ENCODE results near the gene ANKRD10.

Gene ANKRD10

DNA sequence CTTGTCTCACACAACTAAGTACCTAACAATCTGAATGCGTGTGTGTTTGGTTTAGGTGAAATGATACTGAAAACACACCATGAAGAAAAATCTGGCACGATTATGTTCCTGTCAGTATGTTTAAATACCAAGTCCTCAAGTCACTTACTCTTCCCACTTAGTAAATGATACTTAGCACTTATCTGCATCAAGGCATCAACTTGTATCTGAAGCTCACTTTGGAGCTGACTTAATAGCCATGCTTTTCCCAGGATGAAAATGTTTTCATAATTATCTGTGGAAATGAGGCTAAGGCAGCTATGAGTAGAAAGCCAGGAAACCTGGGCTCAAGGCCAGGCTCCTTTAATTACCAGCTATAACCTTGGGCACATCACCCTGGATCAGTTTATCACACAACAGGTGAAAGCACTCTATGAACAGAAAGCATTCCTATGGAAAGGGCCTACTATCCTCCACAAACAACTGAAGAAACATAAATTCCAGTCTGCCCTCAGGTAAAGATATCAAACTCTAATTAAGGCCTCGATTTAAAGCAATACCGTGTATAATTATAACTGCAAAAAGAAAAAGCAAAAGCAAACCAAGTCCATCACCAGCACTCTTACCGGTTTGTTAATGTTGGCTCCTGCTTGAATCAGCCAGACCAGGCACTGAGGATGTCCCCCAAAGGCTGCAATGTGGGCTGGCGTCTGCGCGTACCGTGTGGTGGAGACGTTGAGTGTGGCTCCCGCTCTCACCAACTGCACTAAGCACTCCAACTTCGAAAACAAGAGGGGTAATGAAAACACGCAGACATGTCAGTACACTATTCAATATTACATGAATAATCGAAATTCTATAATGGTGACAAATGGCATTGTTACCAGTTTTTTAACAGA lies 4.6 kb downstream of the ANKRD10 start:
- TF ChIP-seq GATA2 (IDR thresholded peaks at IDR 0.05; ENCODE audit: low read depth, low read length), result no peak
- no peak for TF ChIP-seq GATA3 (IDR thresholded peaks at IDR 0.05; ENCODE audit: low read depth, low read length)

DNA sequence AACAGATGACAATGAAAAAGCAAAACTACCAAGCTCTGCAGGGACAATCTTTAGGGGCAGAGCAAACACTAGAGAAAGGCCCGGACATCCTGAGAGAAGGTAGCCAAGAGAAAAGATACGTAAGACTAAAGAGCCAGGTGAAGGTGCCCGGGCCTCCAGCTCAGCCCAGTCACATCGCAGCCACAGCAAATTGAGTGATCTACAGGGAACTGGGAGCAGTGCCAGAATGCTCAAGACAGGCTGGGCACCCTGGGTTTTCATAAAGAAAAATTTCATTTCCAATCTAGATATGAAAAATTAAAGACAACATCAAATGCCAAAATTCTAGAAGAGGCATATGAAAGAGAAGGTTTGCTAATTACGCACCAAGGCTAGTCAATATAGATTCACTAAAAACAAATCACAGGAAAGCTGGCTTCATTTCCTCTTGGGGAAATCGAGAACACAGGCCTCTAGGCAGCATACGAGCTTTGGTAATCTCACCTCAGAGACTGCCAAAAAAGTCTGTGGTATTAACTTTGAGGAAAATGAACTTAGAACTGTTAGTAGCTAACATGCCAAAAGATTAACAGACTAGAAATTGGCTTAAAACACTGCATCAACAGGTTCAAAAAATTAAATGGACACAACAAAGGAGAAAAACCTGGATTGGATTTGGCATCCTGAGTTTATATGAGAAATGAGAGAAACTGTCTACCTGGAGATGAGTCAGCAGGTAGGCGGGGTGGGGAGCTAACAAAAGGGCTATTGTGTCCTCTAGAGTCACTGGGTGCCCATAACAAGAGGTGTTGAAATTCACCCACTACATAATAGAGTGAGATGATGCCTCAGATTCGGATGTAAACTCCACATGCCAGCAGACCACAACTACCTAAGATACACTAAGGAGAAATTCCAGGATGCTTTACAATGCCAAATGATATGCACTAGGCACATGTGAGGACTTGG lies 6.6 kb downstream of the ANKRD10 start:
- TF ChIP-seq GATA2 (IDR thresholded peaks at IDR 0.05; ENCODE audit: low read depth, low read length) (no peak), GATA3 (IDR thresholded peaks at IDR 0.05; ENCODE audit: low read depth, low read length) (no peak)

DNA sequence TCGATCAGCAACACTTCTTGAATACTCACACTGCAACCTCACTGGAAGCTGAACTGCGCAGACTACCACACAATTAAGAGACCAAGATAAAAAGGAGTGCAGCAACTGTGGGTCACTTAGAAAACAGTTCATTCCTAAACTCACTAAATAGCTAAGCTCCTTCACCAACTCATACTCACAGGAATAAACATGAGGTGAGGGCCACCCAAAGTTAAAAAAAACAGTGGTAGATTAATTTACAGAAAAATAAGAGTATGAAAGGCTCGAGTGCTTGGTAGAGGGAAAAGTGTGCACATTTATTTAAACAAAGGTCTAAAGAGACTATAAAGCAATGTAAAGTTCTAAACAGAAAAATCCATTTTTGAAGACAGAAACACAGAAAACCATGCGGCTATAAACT lies 7.6 kb downstream of the ANKRD10 start:
- TF ChIP-seq GATA3 (IDR thresholded peaks at IDR 0.05; ENCODE audit: low read depth, low read length) (no peak), GATA2 (IDR thresholded peaks at IDR 0.05; ENCODE audit: low read depth, low read length) (no peak)

DNA sequence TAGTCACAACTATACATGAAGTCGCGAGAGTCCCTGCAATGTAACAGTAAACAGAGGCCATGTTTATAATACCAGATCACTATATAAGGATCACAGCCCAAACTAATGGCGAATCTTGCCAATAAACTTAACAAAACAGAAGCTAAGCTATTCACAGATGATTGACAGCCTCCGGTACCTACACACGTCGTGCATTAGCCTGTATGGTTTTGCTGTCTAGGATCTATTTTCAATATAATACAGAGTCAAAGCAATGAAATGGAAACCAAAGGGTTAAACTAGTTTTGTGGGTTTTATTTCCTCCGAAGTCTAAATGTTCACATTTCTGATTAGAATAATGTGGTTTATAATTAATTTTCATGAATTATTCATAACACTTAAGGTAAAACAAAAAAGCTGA lies 10.1 kb downstream of the ANKRD10 start:
- TF ChIP-seq GATA2 (IDR thresholded peaks at IDR 0.05; ENCODE audit: low read depth, low read length) (no peak), GATA3 (IDR thresholded peaks at IDR 0.05; ENCODE audit: low read depth, low read length) (no peak)

DNA sequence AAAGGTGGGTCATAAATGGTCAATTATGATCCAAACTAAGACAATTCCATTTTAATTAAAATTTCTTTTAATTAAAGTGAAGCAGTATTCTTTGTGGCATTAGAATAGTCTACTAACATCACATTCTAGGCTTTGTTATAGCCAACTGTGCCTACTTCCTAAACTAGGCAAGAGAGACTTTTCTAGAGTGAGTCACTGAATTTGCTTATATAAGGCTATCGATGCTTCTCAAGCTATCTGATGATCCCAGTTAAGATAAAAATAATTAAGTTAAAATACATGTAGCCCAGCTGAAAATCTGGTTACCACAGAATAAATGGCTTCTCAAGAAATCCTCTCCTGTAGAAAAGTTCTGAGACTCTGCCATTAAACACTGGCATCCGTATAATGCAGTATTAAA lies 12.5 kb downstream of the ANKRD10 start:
- TF ChIP-seq GATA2 (IDR thresholded peaks at IDR 0.05; ENCODE audit: low read depth, low read length) (no peak), GATA3 (IDR thresholded peaks at IDR 0.05; ENCODE audit: low read depth, low read length) (no peak)

DNA sequence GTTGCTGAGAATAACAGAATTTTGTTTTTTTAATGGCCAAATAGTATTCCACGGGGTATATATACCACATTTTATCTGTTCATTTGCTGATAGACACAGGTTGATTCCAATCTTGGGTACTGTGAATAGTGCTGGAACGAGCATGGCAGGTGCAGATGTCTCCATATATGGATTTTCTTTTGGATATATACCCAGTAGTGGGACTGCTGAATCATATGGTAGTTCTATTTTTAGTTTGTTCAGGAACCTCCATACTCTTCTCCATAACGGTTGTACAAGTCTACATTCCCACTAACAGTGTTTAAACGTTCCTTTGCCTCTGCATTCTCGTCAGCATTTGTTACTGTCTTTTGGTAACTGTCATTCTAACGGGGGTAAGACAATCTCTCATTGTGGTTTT lies 17.3 kb downstream of the ANKRD10 start:
- TF ChIP-seq GATA3 (IDR thresholded peaks at IDR 0.05; ENCODE audit: low read depth, low read length) (no peak), GATA2 (IDR thresholded peaks at IDR 0.05; ENCODE audit: low read depth, low read length) (no peak)

DNA sequence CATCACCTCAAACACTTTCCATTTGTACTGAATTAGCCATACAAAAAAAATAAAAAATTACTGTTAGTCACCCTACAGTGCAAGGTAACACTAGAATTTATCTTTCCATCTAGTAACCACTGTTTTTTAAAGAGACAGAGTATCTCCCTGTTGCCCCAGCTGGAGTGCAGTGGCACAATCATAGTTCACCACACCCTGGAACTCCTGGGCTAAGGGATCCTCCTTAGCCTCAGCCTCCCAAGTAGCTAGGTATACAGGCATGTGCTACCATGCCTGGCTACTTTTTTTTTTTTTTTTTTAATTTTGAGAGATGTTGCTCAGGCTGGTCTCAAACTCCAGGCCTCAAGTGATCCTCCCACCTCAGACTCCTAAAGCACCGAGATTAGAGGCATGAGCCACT lies 17.9 kb downstream of the ANKRD10 start:
- TF ChIP-seq GATA3 (IDR thresholded peaks at IDR 0.05; ENCODE audit: low read depth, low read length), result no peak
- TF ChIP-seq GATA2 (IDR thresholded peaks at IDR 0.05; ENCODE audit: low read depth, low read length), result no peak

DNA sequence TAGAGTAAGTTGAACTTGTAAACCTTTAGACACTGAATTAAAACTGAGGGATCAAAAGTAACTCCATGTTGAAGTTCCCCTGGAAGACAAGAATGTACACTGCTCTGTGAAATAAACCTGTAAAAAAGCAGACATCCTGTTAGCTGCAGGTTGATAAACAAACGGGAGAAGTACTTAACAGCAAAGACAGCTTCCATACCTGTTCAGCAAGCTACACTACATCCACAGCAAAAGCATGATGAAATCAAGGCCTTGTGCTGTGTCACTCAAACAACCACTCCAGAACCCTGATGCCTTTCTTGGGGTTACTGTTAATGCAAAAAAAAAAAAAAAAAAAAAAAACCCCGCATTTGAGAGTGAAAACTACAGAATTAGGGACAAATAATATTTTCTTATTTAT lies 20.8 kb downstream of the ANKRD10 start:
- TF ChIP-seq GATA2 (IDR thresholded peaks at IDR 0.05; ENCODE audit: low read depth, low read length), result no peak
- TF ChIP-seq GATA3 (IDR thresholded peaks at IDR 0.05; ENCODE audit: low read depth, low read length), result no peak

DNA sequence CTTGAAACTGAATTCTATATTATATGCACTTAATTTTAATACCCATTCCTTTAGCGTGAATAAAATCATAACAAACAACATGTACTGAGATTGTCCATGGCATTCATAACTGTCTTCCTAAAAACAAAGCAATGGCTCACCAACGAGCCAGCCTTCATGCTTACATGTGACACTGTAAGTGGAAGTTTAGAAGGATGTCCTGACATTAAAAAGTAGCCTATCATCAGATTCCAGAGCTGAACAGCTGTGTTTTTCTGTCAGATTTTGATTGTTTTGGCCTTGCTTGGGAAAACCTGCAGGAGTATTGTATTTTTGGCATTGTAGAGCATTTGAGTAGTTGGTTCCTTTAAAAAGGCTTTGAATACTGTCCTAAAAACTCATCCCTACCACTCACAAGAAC lies 21.3 kb downstream of the ANKRD10 start:
- TF ChIP-seq GATA3 (IDR thresholded peaks at IDR 0.05; ENCODE audit: low read depth, low read length) (no peak), GATA2 (IDR thresholded peaks at IDR 0.05; ENCODE audit: low read depth, low read length) (no peak)

DNA sequence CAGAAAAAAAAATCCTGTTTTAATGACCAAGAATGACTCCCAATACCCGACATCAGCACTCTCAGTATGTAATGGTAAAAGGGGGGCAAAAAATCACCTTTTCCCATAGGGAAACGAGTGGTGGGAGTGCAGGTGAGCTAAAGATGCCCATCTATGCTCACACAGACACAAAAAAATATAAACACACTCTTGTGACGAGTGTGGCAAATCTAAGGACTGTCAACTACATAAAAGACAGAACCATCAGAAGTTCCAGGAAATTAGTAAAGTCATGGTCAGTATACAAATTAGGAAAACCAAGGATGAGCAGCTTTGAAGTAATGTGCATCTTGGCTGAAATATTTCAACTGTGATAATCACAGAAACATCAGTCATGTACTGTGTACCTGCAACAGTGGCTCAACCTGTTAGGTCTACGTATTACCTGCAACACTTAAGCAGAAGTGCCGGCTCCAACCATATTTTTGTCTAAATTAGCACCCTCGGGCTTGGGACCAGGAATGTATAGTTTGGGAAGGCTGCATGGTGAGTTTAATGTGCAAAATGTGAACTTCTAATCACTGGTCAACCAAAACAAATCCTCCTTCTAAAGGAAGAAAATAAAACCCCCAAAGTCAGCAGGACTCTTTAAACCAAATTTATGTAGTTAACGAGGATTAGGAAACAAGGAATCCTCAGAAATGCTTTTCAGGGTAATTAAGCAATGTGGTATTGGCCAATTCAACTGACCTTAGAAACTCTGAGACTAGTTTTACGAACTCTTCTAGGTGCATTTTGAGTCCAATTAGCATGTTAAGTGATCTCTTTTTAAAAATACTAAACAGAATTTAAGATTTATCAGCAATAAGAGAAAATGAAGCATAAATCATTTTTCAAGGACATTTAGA lies 24.3 kb downstream of the ANKRD10 start:
- TF ChIP-seq GATA3 (IDR thresholded peaks at IDR 0.05; ENCODE audit: low read depth, low read length), result no peak
- no peak for TF ChIP-seq GATA2 (IDR thresholded peaks at IDR 0.05; ENCODE audit: low read depth, low read length)

DNA sequence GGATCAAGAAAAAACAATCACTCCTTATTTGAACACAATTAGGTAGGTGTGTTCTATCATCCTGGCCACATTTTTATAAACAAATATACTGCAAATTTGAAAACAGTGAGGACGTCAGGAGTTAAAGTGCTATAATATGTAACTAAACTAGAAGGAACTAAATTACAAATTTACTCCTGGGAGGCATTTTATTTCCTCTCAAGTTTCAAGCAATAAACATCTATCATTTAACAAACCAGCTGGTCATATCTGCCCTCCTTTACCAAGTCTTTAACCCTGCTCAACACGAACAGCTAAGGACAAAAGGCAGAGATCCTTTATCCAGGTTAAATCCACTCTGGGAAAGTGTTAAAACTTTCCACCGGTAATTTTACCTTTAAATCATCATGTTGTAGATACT lies 26.5 kb downstream of the ANKRD10 start:
- TF ChIP-seq GATA3 (IDR thresholded peaks at IDR 0.05; ENCODE audit: low read depth, low read length) (no peak), GATA2 (IDR thresholded peaks at IDR 0.05; ENCODE audit: low read depth, low read length) (no peak)

DNA sequence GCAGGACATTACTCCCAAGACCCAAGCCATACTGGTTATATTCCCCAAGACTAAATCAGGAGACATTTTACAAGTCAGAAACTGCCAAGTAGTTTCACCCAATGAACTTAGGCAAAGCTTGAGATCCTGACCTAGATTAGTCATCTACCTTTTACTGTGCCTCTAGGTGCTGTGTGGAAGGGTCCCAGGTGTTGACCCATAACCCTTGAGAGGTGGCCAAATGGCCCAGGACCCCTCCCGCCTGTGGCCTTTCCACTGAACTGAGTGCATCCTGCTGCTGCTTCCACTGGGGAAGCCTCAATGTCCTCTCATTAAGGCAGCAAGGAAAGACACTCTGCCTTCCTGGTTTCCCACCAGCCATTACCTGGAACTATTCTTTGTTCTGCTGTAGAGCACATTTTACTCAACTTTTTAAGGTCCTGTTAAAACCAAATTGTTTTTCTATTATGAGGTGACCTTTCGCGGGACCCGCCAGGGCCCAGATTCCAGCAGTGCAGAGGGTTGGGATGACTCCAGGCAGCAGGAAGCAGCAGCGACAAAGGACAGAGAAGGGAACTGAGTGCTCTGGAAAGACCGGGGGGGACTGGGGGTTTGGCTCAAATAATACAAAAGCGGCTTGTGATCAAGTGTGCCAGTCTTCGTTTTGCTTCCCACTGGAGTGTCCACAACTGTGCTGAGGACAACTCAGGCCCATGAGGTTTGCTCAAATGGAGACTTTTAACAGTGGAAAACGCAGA lies 27.1 kb downstream of the ANKRD10 start:
- TF ChIP-seq GATA2 (IDR thresholded peaks at IDR 0.05; ENCODE audit: low read depth, low read length) (no peak), GATA3 (IDR thresholded peaks at IDR 0.05; ENCODE audit: low read depth, low read length) (no peak)

All from SH-SY5Y (cell line).